DND-41 (cell line): ENCODE data around the gene MARCKSL1.

Experiments used
- ATAC-seq: fragments of 200-7000 bp; cut with Tn5 transposase; 3 replicates; pipeline ENCODE4 v1.9.1; 2021; ENCODE audit warnings: low read depth; ENCODE audit not compliant: insufficient read depth
- DNase-seq: peaks from one replicate; pipeline ENCODE4 v3.0.0-alpha.2; 2020
- H2AFZ ChIP-seq: 2 replicates; pipeline ENCODE4 v1.6.0; 2012; ENCODE audit warnings: low read depth, low read length
- H3K27ac ChIP-seq: 2 replicates; pipeline ENCODE4 v1.5.1; 2012; ENCODE audit warnings: low read length, inconsistent platforms
- H3K27me3 ChIP-seq: fragments of 200-600 bp; sonication (generic); 2 replicates; pipeline ENCODE4 v1.6.0; 2012; ENCODE audit warnings: low read length, mild to moderate bottlenecking, inconsistent platforms; ENCODE audit not compliant: insufficient read depth, poor library complexity
- H3K36me3 ChIP-seq: 2 replicates; pipeline ENCODE4 v1.5.1; 2012; ENCODE audit warnings: low read length, inconsistent platforms; ENCODE audit not compliant: insufficient read depth
- H3K4me1 ChIP-seq: 2 replicates; pipeline ENCODE4 v1.5.1; 2012; ENCODE audit warnings: mild to moderate bottlenecking, low read length; ENCODE audit not compliant: insufficient read depth
- H3K4me2 ChIP-seq: 2 replicates; pipeline ENCODE4 v1.6.0; 2012; ENCODE audit warnings: mild to moderate bottlenecking, moderate library complexity, low read length, inconsistent platforms; ENCODE audit not compliant: insufficient read depth
- H3K4me3 ChIP-seq, 2 experiments: fragments of 200-600 bp in 1 of 2; shearing (Covaris generic) in 1 of 2; 2 replicates each; pipeline ENCODE4 v1.5.1; 2012 to 2016; ENCODE audit warnings: inconsistent platforms in 2 of 2, low read length in 2 of 2, mild to moderate bottlenecking in 2 of 2, low read depth in 1 of 2, moderate library complexity in 1 of 2
- H3K79me2 ChIP-seq: 2 replicates; pipeline ENCODE4 v1.6.0; 2012; ENCODE audit warnings: low read length, inconsistent platforms; ENCODE audit not compliant: insufficient read depth
- H3K9ac ChIP-seq: 2 replicates; pipeline ENCODE4 v1.6.0; 2012; ENCODE audit warnings: low read depth, mild to moderate bottlenecking, inconsistent platforms, low read length, moderate library complexity
- H3K9me3 ChIP-seq: 2 replicates; pipeline ENCODE4 v1.5.1; 2012; ENCODE audit warnings: low read length, moderate library complexity, mild to moderate bottlenecking, inconsistent platforms; ENCODE audit not compliant: insufficient read depth, severe bottlenecking
- H4K20me1 ChIP-seq: 2 replicates; pipeline ENCODE4 v1.6.0; 2012; ENCODE audit warnings: low read length; ENCODE audit not compliant: insufficient read depth
- CTCF ChIP-seq: IDR thresholded peaks from 2 replicates; pipeline ENCODE4 v1.5.1; 2012; ENCODE audit warnings: borderline replicate concordance, low read length, moderate library complexity, mild to moderate bottlenecking; ENCODE audit not compliant: poor library complexity, severe bottlenecking; ENCODE audit errors: extremely low read depth
- EZH2 ChIP-seq: IDR thresholded peaks from 3 replicates; pipeline ENCODE4 v1.6.1; 2012; ENCODE audit warnings: borderline replicate concordance, low read depth, mild to moderate bottlenecking, moderate library complexity, low read length, inconsistent platforms; ENCODE audit not compliant: severe bottlenecking

Gene MARCKSL1

GRCh38 chr1:32291145-32291707, 44.8 kb downstream of the MARCKSL1 start:
- Histone ChIP-seq H4K20me1 (peaks cover 27% of the 10 kb centered on the region), H3K9me3 (no peaks in the 10 kb centered on the region), H3K27ac (peak overlapping the region; percentile 73), H3K4me1 (peaks cover 50% of the 10 kb centered on the region), H3K27me3 (no peaks in the 10 kb centered on the region), H3K4me3 (peak overlapping the region; percentile 74 to 86; a peak in 3 of 4 replicates), H3K36me3 (peaks cover 21% of the 10 kb centered on the region), H2AFZ (peak overlapping the region; percentile 74), H3K9ac (peak overlapping the region; percentile 81), H3K4me2 (peak overlapping the region; percentile 92), H3K79me2 (peaks cover 45% of the 10 kb centered on the region)
- ATAC-seq (no peak), DNase-seq (no peak)
- TF ChIP-seq CTCF (no peak), EZH2 (no peak)

- no peak overlapping the region for H3K4me2 ChIP-seq
- no peak overlapping the region for H3K27ac ChIP-seq
- peaks cover 31% of the 10 kb centered on the region for H3K4me1 ChIP-seq
- no peak overlapping the region for H3K4me3 ChIP-seq
- peaks cover 11% of the 10 kb centered on the region for H4K20me1 ChIP-seq
- no peak for DNase-seq
- no peaks in the 10 kb centered on the region for H3K9me3 ChIP-seq
- no peak for TF ChIP-seq CTCF
- no peak for TF ChIP-seq EZH2
- ATAC-seq: no peak
- peaks cover 24% of the 10 kb centered on the region for H3K36me3 ChIP-seq
- no peak overlapping the region for H3K9ac ChIP-seq
- H2AFZ ChIP-seq: no peak overlapping the region
- peaks cover 26% of the 10 kb centered on the region for H3K79me2 ChIP-seq
- no peaks in the 10 kb centered on the region for H3K27me3 ChIP-seq
These were observed 46.8 kb downstream of the MARCKSL1 start for GRCh38 chr1:32289256-32289655.

GRCh38 chr1:32286763-32287162, 49.3 kb downstream of the MARCKSL1 start:
- H3K79me2 ChIP-seq: 0 out of 2 replicates have a peak, but pooled peaks cover 2% of the 10 kb centered on the region
- H3K36me3 ChIP-seq: peaks cover 36% of the 10 kb centered on the region
- H3K9ac ChIP-seq: no peak overlapping the region
- no peaks in the 10 kb centered on the region for H3K27me3 ChIP-seq
- no peaks in the 10 kb centered on the region for H4K20me1 ChIP-seq
- DNase-seq: no peak
- H3K27ac ChIP-seq: no peak overlapping the region
- H2AFZ ChIP-seq: no peak overlapping the region
- no peaks in the 10 kb centered on the region for H3K9me3 ChIP-seq
- TF ChIP-seq EZH2 (no peak), CTCF (no peak)
- H3K4me1 ChIP-seq: peaks cover 14% of the 10 kb centered on the region
- no peak overlapping the region for H3K4me3 ChIP-seq
- ATAC-seq: no peak
- H3K4me2 ChIP-seq: no peak overlapping the region
